A673 (cell line): ENCODE data around the gene PLIN4. TPM values are rescaled to one million over a fixed set of nuclear protein-coding genes. Genes with fewer than 3 reads are reported as not detected.

ENCODE experiments used
- BruUV-seq: library from RNA; stranded (reverse); fragments of 400-500 nt; replicated peaks from 2 replicates; lab custom pipeline; 2021; lab: Mats Ljungman, UMichigan
- CTCF ChIA-PET: fragments of 300-600 bp; sonication (Branson Sonifier 250); formaldehyde crosslinking; loops from one replicate; lab custom pipeline; 2022; ENCODE audit warnings: antibody characterized with exemption; lab: Charles Lee
- POLR2A ChIA-PET: fragments of 300-600 bp; sonication (Branson Sonifier 250); formaldehyde crosslinking; loops from one replicate; lab custom pipeline; 2022; ENCODE audit warnings: antibody characterized with exemption; ENCODE audit not compliant: low non-redundant PET; lab: Charles Lee
- DNase-seq: peaks from one replicate; pipeline ENCODE4 v3.0.0-alpha.2; 2015; ENCODE audit warnings: low spot score
- H3K27ac ChIP-seq: fragments of 200-600 bp; sonication (generic); 2 replicates; pipeline ENCODE4 v1.5.1; 2016; ENCODE audit warnings: mixed run types, low read depth, mild to moderate bottlenecking, mixed read lengths, antibody characterized with exemption, low read length; ENCODE audit not compliant: poor library complexity, severe bottlenecking
- H3K27me3 ChIP-seq: fragments of 200-600 bp; sonication (generic); replicated peaks from 2 replicates; pipeline ENCODE4 v1.6.1; 2017; ENCODE audit warnings: mixed run types, low read depth, mild to moderate bottlenecking, mixed read lengths, antibody characterized with exemption, low read length; ENCODE audit not compliant: insufficient read depth, poor library complexity
- H3K36me3 ChIP-seq: fragments of 200-600 bp; sonication (generic); 2 replicates; pipeline ENCODE4 v1.6.1; 2016; ENCODE audit warnings: mixed run types, mild to moderate bottlenecking, mixed read lengths, antibody characterized with exemption, low read length; ENCODE audit not compliant: insufficient read depth, poor library complexity, severe bottlenecking
- H3K4me1 ChIP-seq: fragments of 200-600 bp; sonication (generic); 2 replicates; pipeline ENCODE4 v1.6.1; 2017; ENCODE audit warnings: mixed run types, mild to moderate bottlenecking, mixed read lengths, antibody characterized with exemption, low read length; ENCODE audit not compliant: insufficient read depth, poor library complexity, severe bottlenecking
- H3K4me3 ChIP-seq: fragments of 200-600 bp; sonication (generic); 2 replicates; pipeline ENCODE4 v1.5.1; 2016; ENCODE audit warnings: low read depth, mixed run types, mild to moderate bottlenecking, mixed read lengths, low read length; ENCODE audit not compliant: poor library complexity, severe bottlenecking
- H3K9me3 ChIP-seq: fragments of 200-600 bp; sonication (generic); 2 replicates; pipeline ENCODE4 v1.6.1; 2016; ENCODE audit warnings: mixed run types, low read depth, mild to moderate bottlenecking, mixed read lengths, antibody characterized with exemption, low read length; ENCODE audit not compliant: poor library complexity, severe bottlenecking
- EZH2 ChIP-seq: fragments of 200-600 bp; sonication (generic); IDR thresholded peaks from 2 replicates; pipeline ENCODE4 v1.6.1; 2017; ENCODE audit warnings: borderline replicate concordance, low read depth, mild to moderate bottlenecking, mixed read lengths, antibody characterized with exemption, low read length; ENCODE audit not compliant: poor library complexity, severe bottlenecking
- intact Hi-C: fragments of 100-400 bp; cut with micrococcal nuclease; formaldehyde crosslinking; loops from one replicate; pipeline ENCODE4 v1.10.0; 2022; ENCODE audit not compliant: unreplicated experiment
- total RNA-seq: library from RNA; stranded (reverse); gene quantifications from 2 replicates; pipeline ENCODE4 v1.2.3, GENCODE V29; 2021
- TF ChIP-seq, protein P1 (sequence below): fragments of 300-800, 200-600 bp; sonication (generic); conservative IDR thresholded peaks from 2 replicates; pipeline ENCODE4 v1.5.1; 2017; ENCODE audit warnings: low read depth, mild to moderate bottlenecking, antibody characterized with exemption, low read length, moderate library complexity, mixed read lengths

Gene PLIN4
- total RNA-seq, 1 experiment from 2014 or later = 1.0 TPM

DNA sequence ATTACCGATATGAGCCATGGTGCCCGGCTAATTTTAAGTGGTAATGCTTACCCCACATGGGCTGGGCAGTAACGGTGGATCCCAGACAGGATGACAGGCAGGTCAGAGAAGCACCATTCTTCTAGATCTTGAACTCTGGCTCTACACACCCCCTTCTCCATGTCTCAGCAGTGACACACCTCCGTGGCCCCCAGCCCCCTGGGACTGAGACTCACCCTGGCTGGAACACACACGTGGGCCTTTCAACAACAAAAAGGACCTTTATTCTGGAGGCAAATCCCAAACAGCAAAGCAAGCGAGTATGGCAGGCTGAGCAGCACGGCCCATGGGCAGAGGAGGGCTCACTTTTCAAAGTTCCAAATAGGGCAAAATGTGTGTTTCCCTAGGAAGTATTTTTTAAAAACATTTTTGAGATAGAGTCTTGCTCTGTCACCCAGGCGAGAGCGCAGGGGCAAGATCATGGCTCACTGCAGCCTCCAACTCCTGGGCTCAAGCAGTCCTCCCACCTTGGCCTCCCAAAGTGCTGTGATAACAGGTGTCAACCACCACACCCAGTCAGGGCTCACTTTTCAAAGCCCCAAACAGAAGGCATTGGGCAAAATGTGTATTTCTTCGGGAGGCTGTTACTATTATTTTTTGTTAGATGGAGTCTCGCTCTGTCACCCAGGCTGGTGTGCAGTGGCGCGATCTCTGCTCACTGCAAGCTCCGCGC, 4.2 kb upstream of the PLIN4 start:
- Histone ChIP-seq H3K4me3 (no peak overlapping the region), H3K36me3 (no peaks in the 10 kb centered on the region), H3K27ac (no peak overlapping the region), H3K9me3 (no peaks in the 10 kb centered on the region), H3K4me1 (no peaks in the 10 kb centered on the region), H3K27me3 (no peaks in the 10 kb centered on the region)
- ChIA-PET CTCF (interaction anchor here (1.0 to 1.8 kb wide), 2 partner anchors 13 to 114 kb away, joined by 3 to 4 read pairs; partner anchors contain the start of gene PLIN5), POLR2A (no interaction called here)
- intact Hi-C loops = no loop called here
- BruUV-seq = no TSS peak
- DNase-seq = no peak
- TF ChIP-seq, protein P1, sequence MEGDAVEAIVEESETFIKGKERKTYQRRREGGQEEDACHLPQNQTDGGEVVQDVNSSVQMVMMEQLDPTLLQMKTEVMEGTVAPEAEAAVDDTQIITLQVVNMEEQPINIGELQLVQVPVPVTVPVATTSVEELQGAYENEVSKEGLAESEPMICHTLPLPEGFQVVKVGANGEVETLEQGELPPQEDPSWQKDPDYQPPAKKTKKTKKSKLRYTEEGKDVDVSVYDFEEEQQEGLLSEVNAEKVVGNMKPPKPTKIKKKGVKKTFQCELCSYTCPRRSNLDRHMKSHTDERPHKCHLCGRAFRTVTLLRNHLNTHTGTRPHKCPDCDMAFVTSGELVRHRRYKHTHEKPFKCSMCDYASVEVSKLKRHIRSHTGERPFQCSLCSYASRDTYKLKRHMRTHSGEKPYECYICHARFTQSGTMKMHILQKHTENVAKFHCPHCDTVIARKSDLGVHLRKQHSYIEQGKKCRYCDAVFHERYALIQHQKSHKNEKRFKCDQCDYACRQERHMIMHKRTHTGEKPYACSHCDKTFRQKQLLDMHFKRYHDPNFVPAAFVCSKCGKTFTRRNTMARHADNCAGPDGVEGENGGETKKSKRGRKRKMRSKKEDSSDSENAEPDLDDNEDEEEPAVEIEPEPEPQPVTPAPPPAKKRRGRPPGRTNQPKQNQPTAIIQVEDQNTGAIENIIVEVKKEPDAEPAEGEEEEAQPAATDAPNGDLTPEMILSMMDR = no peak
- TF ChIP-seq EZH2 = no peak

DNA sequence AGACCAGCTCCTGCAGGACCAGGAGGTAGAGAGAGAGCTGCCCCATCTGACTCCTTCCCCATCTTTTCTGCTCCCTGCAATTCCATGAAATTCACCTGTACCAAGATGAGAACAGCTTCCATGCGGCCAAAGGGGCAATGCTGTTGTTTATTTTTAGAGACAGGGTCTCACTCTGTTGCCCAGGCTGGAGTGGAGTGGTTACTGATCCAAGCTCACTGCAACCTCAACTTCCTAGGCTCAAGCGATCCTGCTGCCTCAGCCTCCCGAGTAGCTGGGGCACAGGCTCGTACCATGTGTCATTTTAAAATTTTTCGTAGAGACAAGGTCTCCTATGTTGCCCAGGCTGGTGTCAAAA, 3.6 kb upstream of the PLIN4 start:
- no peaks in the 10 kb centered on the region for H3K4me1 ChIP-seq
- no peaks in the 10 kb centered on the region for H3K27me3 ChIP-seq
- POLR2A ChIA-PET = no interaction called here
- H3K9me3 ChIP-seq = no peaks in the 10 kb centered on the region
- BruUV-seq = no TSS peak
- no peak for TF ChIP-seq EZH2
- TF ChIP-seq, protein P1 = no peak
- intact Hi-C loops = no loop called here
- no peak overlapping the region for H3K27ac ChIP-seq
- DNase-seq = no peak
- H3K4me3 ChIP-seq = no peak overlapping the region
- CTCF ChIA-PET = interaction anchor here (1.5 kb wide), 1 partner anchor 114 kb away, joined by 3 read pairs; no protein-coding TSS in a partner anchor
- H3K36me3 ChIP-seq = no peaks in the 10 kb centered on the region

DNA sequence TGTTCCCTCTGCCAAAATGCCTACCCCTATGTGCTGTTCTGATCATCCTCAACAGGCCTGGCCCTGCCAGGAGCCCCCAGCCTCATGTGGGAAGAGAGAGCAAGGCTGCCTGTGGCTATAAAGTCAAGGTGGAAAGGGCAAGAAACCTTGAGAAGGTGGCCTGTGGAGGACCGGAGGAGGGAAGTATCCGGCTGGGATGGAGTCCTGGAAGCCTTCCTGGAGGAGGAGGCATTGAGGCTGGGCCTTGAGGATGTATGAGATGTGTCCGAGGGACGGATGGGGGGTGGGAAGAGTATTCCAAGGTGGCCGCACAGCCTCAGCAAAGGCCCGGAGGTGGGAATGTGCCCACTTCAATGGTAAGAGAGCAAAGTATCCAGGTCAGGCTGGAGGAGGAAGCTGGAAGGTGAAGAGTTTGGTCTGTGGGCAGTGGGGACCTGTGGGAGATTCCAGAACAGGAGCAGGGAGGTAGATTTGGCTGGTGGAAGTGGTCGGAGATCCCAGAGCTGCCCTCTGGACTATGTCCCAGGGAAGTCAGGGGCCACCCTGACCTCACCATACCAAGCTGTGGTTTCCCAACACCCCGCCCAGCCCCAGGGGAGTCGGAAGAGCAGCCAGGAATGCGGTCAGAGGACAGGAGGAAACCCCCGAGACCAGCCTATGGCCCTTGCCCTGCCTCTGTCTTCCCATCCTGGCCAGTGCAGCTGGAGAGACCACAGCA, 3.0 kb upstream of the PLIN4 start:
- Histone ChIP-seq H3K9me3 (no peaks in the 10 kb centered on the region), H3K27ac (no peak overlapping the region), H3K36me3 (no peaks in the 10 kb centered on the region), H3K4me3 (no peak overlapping the region), H3K4me1 (no peaks in the 10 kb centered on the region), H3K27me3 (no peaks in the 10 kb centered on the region)
- ChIA-PET POLR2A (interaction anchor here (0.7 kb wide), 1 partner anchor 20 kb away, joined by 14 read pairs; no protein-coding TSS in a partner anchor), CTCF (interaction anchor here (1.5 kb wide), 1 partner anchor 115 kb away, joined by 3 read pairs; no protein-coding TSS in a partner anchor)
- no TSS peak for BruUV-seq
- intact Hi-C loops = no loop called here
- TF ChIP-seq, protein P1 = no peak
- no peak for TF ChIP-seq EZH2
- DNase-seq = no peak
